IMR-90 (cell line): ENCODE measurements around the gene TRIM71.

Experiments
- CEBPB ChIP-seq: IDR thresholded peaks from 2 replicates; pipeline ENCODE4 v1.6.1; 2012; ENCODE audit warnings: low read depth, low read length, improper control_type of control experiment
- CHD1 ChIP-seq: IDR thresholded peaks from 2 replicates; pipeline ENCODE4 v1.6.1; 2012; ENCODE audit warnings: low read depth, low read length, improper control_type of control experiment
- CTCF ChIP-seq: conservative IDR thresholded peaks from 2 replicates; pipeline ENCODE4 v1.5.1; 2012; ENCODE audit warnings: mild to moderate bottlenecking, low read depth, low read length, improper control_type of control experiment
- ELK1 ChIP-seq: fragments of 150-350 bp; IDR thresholded peaks from 2 replicates; pipeline ENCODE4 v1.6.1; 2016; ENCODE audit warnings: low read depth, mild to moderate bottlenecking, low read length, moderate library complexity, borderline replicate concordance
- MAZ ChIP-seq: IDR thresholded peaks from 2 replicates; pipeline ENCODE4 v1.6.1; 2012; ENCODE audit warnings: low read depth, mild to moderate bottlenecking, low read length, improper control_type of control experiment, moderate library complexity, borderline replicate concordance
- MXI1 ChIP-seq: IDR thresholded peaks from 2 replicates; pipeline ENCODE4 v1.6.1; 2012; ENCODE audit warnings: low read depth, mild to moderate bottlenecking, low read length, moderate library complexity, borderline replicate concordance
- NFE2L2 ChIP-seq: fragments of 150-350 bp; IDR thresholded peaks from 2 replicates; pipeline ENCODE4 v1.6.1; 2016; ENCODE audit warnings: low read depth, mild to moderate bottlenecking, low read length
- POLR2A ChIP-seq: IDR thresholded peaks from 2 replicates; pipeline ENCODE4 v1.6.1; 2012; ENCODE audit warnings: mild to moderate bottlenecking, low read depth, low read length
- RAD21 ChIP-seq: IDR thresholded peaks from 2 replicates; pipeline ENCODE4 v1.6.1; 2012; ENCODE audit warnings: low read length, improper control_type of control experiment
- RFX5 ChIP-seq: IDR thresholded peaks from 2 replicates; pipeline ENCODE4 v1.8.0; 2012; ENCODE audit warnings: low read depth, mild to moderate bottlenecking, low read length, moderate library complexity
- SMC3 ChIP-seq: fragments of 150-350 bp; IDR thresholded peaks from 2 replicates; pipeline ENCODE4 v1.6.1; 2016; ENCODE audit warnings: low read depth, mild to moderate bottlenecking, antibody characterized with exemption, low read length, moderate library complexity

GRCh38 chr3:32782407-32782806 is 35.4 kb upstream of the TRIM71 start:
- TF ChIP-seq CTCF (no peak), CEBPB (no peak), RFX5 (no peak), POLR2A (no peak), MXI1 (no peak), SMC3 (no peak), ELK1 (no peak), NFE2L2 (no peak), MAZ (no peak), RAD21 (no peak), CHD1 (no peak)
